ENCODE data around the gene ZNF625. TPM values are rescaled to one million over a fixed set of nuclear protein-coding genes. Genes with fewer than 3 reads are reported as not detected.

The ZNF625 gene
- total and polyA plus RNA-seq, 9 donors = 3.8 to 11.5 (median 5.2) TPM

GRCh38 chr19:12098040-12098439 lies 58.5 kb downstream of the ZNF625 start:
- no peaks in the 10 kb centered on the region for H3K27me3 ChIP-seq (ENCODE audit: control insufficient read depth, insufficient read depth, low read length)
- H3K36me3 ChIP-seq (ENCODE audit: control insufficient read depth, insufficient read depth, low read length) = peaks cover 3% of the 10 kb centered on the region
- no peak overlapping the region for H3K4me3 ChIP-seq (ENCODE audit: low read length)
- H3K4me1 ChIP-seq (ENCODE audit: control insufficient read depth, insufficient read depth, low read length) = no peaks in the 10 kb centered on the region
- DNase-seq = no peak
- peaks cover 8% of the 10 kb centered on the region for H3K9me3 ChIP-seq (replicated peaks; ENCODE audit: control insufficient read depth, low read depth, low read length)
- WGBS (ENCODE audit: insufficient coverage) = 99% methylated on average over 7 of the region's 9 CpGs
- no peak overlapping the region for H3K27ac ChIP-seq (ENCODE audit: low read length)

- WGBS (ENCODE audit: insufficient coverage) = no CpG with 5 or more reads among the region's 4 CpGs
- DNase-seq = no peak
- Histone ChIP-seq H3K4me1 (ENCODE audit: control insufficient read depth, insufficient read depth, low read length) (peaks cover 7% of the 10 kb centered on the region), H3K36me3 (ENCODE audit: control insufficient read depth, insufficient read depth, low read length) (peaks cover 3% of the 10 kb centered on the region), H3K27ac (ENCODE audit: low read length) (no peak overlapping the region), H3K9me3 (replicated peaks; ENCODE audit: control insufficient read depth, low read depth, low read length) (peaks cover 8% of the 10 kb centered on the region), H3K4me3 (ENCODE audit: low read length) (no peak overlapping the region), H3K27me3 (ENCODE audit: control insufficient read depth, insufficient read depth, low read length) (no peaks in the 10 kb centered on the region)
These were observed 61.3 kb downstream of the ZNF625 start for GRCh38 chr19:12095111-12095790.

Other genes starting within 250 kb of the ZNF625 start
- 7.9 TPM for gene ZNF700, start 231.6 kb downstream of the ZNF625 start, total RNA-seq
- gene ZNF700, start 231.6 kb downstream of the ZNF625 start, polyA plus RNA-seq (ENCODE audit: insufficient read depth in 1 of 8, insufficient read length in 8 of 8, low replicate concordance in 1 of 8) = 1 to 10 TPM; 4.6 to 9.5 (median 6.6) TPM
- 2.5 TPM for gene ZNF763, start 191.7 kb downstream of the ZNF625 start, total RNA-seq
- 1 to 10 TPM; 1.1 to 2.6 (median 1.8) TPM for gene ZNF763, start 191.7 kb downstream of the ZNF625 start, polyA plus RNA-seq (ENCODE audit: insufficient read depth in 1 of 8, insufficient read length in 8 of 8, low replicate concordance in 1 of 8)
- gene ZNF433, start 121.1 kb downstream of the ZNF625 start, total RNA-seq = 6.4 TPM
- 1 to 10 TPM; 3.2 to 5.0 (median 3.7) TPM for gene ZNF433, start 121.1 kb downstream of the ZNF625 start, polyA plus RNA-seq (ENCODE audit: insufficient read depth in 1 of 8, insufficient read length in 8 of 8, low replicate concordance in 1 of 8)
- 0.31 TPM for gene ZNF878, start 103.8 kb downstream of the ZNF625 start, total RNA-seq
- under 1 TPM; 0.16 to 0.61 (median 0.50) TPM for gene ZNF878, start 103.8 kb downstream of the ZNF625 start, polyA plus RNA-seq (ENCODE audit: insufficient read depth in 1 of 8, insufficient read length in 8 of 8, low replicate concordance in 1 of 8)
- gene ZNF844, start 92.0 kb downstream of the ZNF625 start, total RNA-seq = 12.9 TPM
- 10 to 100 TPM in 1 of 8 donors, 1 to 10 TPM in 7; 5.5 to 10.4 (median 8.1) TPM for gene ZNF844, start 92.0 kb downstream of the ZNF625 start, polyA plus RNA-seq (ENCODE audit: insufficient read depth in 1 of 8, insufficient read length in 8 of 8, low replicate concordance in 1 of 8)
- 3.4 TPM for gene ZNF20, start 16.4 kb downstream of the ZNF625 start, total RNA-seq
- gene ZNF20, start 16.4 kb downstream of the ZNF625 start, polyA plus RNA-seq (ENCODE audit: insufficient read depth in 1 of 8, insufficient read length in 8 of 8, low replicate concordance in 1 of 8) = 1 to 10 TPM; 1.3 to 3.0 (median 2.2) TPM
- 10.6 TPM for gene ZNF136, start 6.4 kb upstream of the ZNF625 start, total RNA-seq
- gene ZNF136, start 6.4 kb upstream of the ZNF625 start, polyA plus RNA-seq (ENCODE audit: insufficient read depth in 1 of 8, insufficient read length in 8 of 8, low replicate concordance in 1 of 8) = 10 to 100 TPM in 1 of 8 donors, 1 to 10 TPM in 7; 5.6 to 10.2 (median 6.8) TPM
- 12.5 TPM for gene ZNF44, start 138.1 kb upstream of the ZNF625 start, total RNA-seq
- gene ZNF44, start 138.1 kb upstream of the ZNF625 start, polyA plus RNA-seq (ENCODE audit: insufficient read depth in 1 of 8, insufficient read length in 8 of 8, low replicate concordance in 1 of 8) = 10 to 100 TPM in 1 of 8 donors, 1 to 10 TPM in 7; 6.7 to 12.2 (median 7.8) TPM
- 4.1 TPM for gene ZNF563, start 176.9 kb upstream of the ZNF625 start, total RNA-seq
- 1 to 10 TPM; 1.7 to 3.3 (median 2.0) TPM for gene ZNF563, start 176.9 kb upstream of the ZNF625 start, polyA plus RNA-seq (ENCODE audit: insufficient read depth in 1 of 8, insufficient read length in 8 of 8, low replicate concordance in 1 of 8)
- 4.7 TPM for gene ZNF442, start 208.9 kb upstream of the ZNF625 start, total RNA-seq
- 1 to 10 TPM; 1.5 to 2.8 (median 2.0) TPM for gene ZNF442, start 208.9 kb upstream of the ZNF625 start, polyA plus RNA-seq (ENCODE audit: insufficient read depth in 1 of 8, insufficient read length in 8 of 8, low replicate concordance in 1 of 8)
- 5.9 TPM for gene ZNF799, start 244.5 kb upstream of the ZNF625 start, total RNA-seq
- gene ZNF799, start 244.5 kb upstream of the ZNF625 start, polyA plus RNA-seq (ENCODE audit: insufficient read depth in 1 of 8, insufficient read length in 8 of 8, low replicate concordance in 1 of 8) = 1 to 10 TPM; 3.7 to 5.2 (median 4.5) TPM

All from muscle of leg (tissue), 11 donors.